PC-9 (cell line): ENCODE results near the gene UBE2L5. TPM values are rescaled to one million over a fixed set of nuclear protein-coding genes. Genes with fewer than 3 reads are reported as not detected.
"Not testable (repeated sequence)": the region's sequence is repeated elsewhere in the genome, so short reads cannot be mapped to it uniquely, and the experiment has no call there.

Experiments
- BruUV-seq: library from RNA; stranded (reverse); fragments of 400-500 nt; replicated peaks from 2 replicates; lab custom pipeline; 2021; lab: Mats Ljungman, UMichigan
- CTCF ChIA-PET: fragments of 300-600 bp; sonication (Branson Sonifier 250); formaldehyde crosslinking; loops from one replicate; lab custom pipeline; 2022; ENCODE audit warnings: antibody characterized with exemption; lab: Charles Lee
- POLR2A ChIA-PET: fragments of 300-600 bp; sonication (Branson Sonifier 250); formaldehyde crosslinking; loops from one replicate; lab custom pipeline; 2022; ENCODE audit warnings: antibody characterized with exemption; ENCODE audit not compliant: unreplicated experiment; lab: Charles Lee
- DNase-seq, 2 experiments: peaks; one replicate each; pipeline versions ENCODE4 v3.0.0 to v3.0.0-alpha.2; 2015 to 2022; ENCODE audit warnings: mixed read lengths in 1 of 2
- H2AFZ ChIP-seq: fragments of 200-600 bp; sonication (generic); 2 replicates; pipeline ENCODE4 v1.8.1; 2017; ENCODE audit warnings: antibody characterized with exemption
- H3F3A ChIP-seq: fragments of 200-600 bp; sonication (generic); 2 replicates; pipeline ENCODE4 v1.8.1; 2017; ENCODE audit warnings: antibody characterized with exemption, mild to moderate bottlenecking, low read depth; ENCODE audit not compliant: insufficient read depth
- H3K27ac ChIP-seq: fragments of 200-600 bp; sonication (generic); 2 replicates; pipeline ENCODE4 v1.6.1; 2016; ENCODE audit warnings: mixed run types
- H3K27me3 ChIP-seq: fragments of 200-600 bp; sonication (generic); 2 replicates; pipeline ENCODE4 v1.6.1; 2016; ENCODE audit warnings: low read depth, mixed run types; ENCODE audit not compliant: insufficient read depth
- H3K36me3 ChIP-seq: fragments of 200-600 bp; sonication (generic); 2 replicates; pipeline ENCODE4 v1.6.1; 2016; ENCODE audit warnings: low read depth, mixed run types
- H3K4me1 ChIP-seq: fragments of 200-600 bp; sonication (generic); replicated peaks from 2 replicates; pipeline ENCODE4 v1.6.1; 2016; ENCODE audit warnings: mixed run types; ENCODE audit not compliant: insufficient read depth
- H3K4me2 ChIP-seq: fragments of 200-600 bp; sonication (generic); 2 replicates; pipeline ENCODE4 v1.6.1; 2017; ENCODE audit warnings: mixed run types
- H3K4me3 ChIP-seq: fragments of 200-600 bp; sonication (generic); 2 replicates; pipeline ENCODE4 v1.6.1; 2016; ENCODE audit warnings: mixed run types
- H3K79me2 ChIP-seq: fragments of 200-600 bp; sonication (generic); 2 replicates; pipeline ENCODE4 v1.6.1; 2017; ENCODE audit warnings: low read depth, mixed run types
- H3K9me2 ChIP-seq: fragments of 200-600 bp; sonication (generic); 2 replicates; pipeline ENCODE4 v1.8.1; 2017; ENCODE audit warnings: mild to moderate bottlenecking; ENCODE audit not compliant: insufficient read depth
- H3K9me3 ChIP-seq: fragments of 200-600 bp; sonication (generic); 2 replicates; pipeline ENCODE4 v1.8.1; 2016; ENCODE audit warnings: low read depth; ENCODE audit not compliant: insufficient read depth
- H4K20me1 ChIP-seq: fragments of 200-600 bp; sonication (generic); 2 replicates; pipeline ENCODE4 v1.8.1; 2017; ENCODE audit not compliant: insufficient read depth
- EZH2 ChIP-seq: fragments of 200-600 bp; sonication (generic); IDR thresholded peaks from 2 replicates; pipeline ENCODE4 v1.8.0; 2017; ENCODE audit warnings: antibody characterized with exemption, low read depth
- intact Hi-C: fragments of 100-400 bp; cut with micrococcal nuclease; formaldehyde crosslinking; loops from one replicate; pipeline ENCODE4 v1.10.0; 2022; ENCODE audit not compliant: unreplicated experiment
- total RNA-seq: library from RNA; stranded (reverse); gene quantifications from 2 replicates; pipeline ENCODE4 v1.2.3, GENCODE V29; 2021
- TF ChIP-seq, protein P1 (sequence below): fragments of 200-600 bp; sonication (generic); conservative IDR thresholded peaks from 2 replicates; pipeline ENCODE4 v1.6.1; 2017; ENCODE audit warnings: mixed run types, antibody characterized with exemption, mild to moderate bottlenecking, moderate library complexity

UBE2L5 gene
- total RNA-seq, 1 experiment from 2014 or later, result not detected

DNA sequence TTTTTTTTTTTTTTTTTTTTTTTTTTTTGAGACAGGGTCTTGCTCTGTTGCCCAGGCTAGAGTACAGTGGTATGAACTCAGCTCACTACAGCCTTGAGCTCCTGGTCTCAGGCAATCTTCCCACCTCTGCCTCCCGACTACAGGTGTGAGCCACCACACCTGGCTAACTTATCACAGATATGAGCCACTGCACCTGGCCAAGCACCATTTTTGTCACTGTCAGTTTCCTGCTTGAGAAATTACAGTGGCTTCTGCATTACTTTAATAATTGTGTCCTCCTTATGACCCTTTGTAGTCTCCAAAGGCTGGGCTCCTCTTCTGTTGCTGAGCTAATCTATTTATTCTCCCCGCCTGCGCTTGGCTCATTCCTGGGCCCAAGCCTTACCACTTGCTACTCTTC, 16.0 kb downstream of the UBE2L5 start:
- ChIA-PET POLR2A (interaction anchor here (0.6 kb wide), 1 partner anchor 179 kb away, joined by 33 read pairs; no protein-coding TSS in a partner anchor), CTCF (interaction anchor here (0.7 kb wide), 1 partner anchor 51 kb away, joined by 6 read pairs; no protein-coding TSS in a partner anchor)
- H3K79me2 ChIP-seq, result no peaks in the 10 kb centered on the region
- H3K27me3 ChIP-seq, result no peaks in the 10 kb centered on the region
- no peak for TF ChIP-seq EZH2
- TF ChIP-seq, protein P1, sequence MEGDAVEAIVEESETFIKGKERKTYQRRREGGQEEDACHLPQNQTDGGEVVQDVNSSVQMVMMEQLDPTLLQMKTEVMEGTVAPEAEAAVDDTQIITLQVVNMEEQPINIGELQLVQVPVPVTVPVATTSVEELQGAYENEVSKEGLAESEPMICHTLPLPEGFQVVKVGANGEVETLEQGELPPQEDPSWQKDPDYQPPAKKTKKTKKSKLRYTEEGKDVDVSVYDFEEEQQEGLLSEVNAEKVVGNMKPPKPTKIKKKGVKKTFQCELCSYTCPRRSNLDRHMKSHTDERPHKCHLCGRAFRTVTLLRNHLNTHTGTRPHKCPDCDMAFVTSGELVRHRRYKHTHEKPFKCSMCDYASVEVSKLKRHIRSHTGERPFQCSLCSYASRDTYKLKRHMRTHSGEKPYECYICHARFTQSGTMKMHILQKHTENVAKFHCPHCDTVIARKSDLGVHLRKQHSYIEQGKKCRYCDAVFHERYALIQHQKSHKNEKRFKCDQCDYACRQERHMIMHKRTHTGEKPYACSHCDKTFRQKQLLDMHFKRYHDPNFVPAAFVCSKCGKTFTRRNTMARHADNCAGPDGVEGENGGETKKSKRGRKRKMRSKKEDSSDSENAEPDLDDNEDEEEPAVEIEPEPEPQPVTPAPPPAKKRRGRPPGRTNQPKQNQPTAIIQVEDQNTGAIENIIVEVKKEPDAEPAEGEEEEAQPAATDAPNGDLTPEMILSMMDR, result no peak
- BruUV-seq, result no TSS peak
- no peak overlapping the region for H3K27ac ChIP-seq
- H3K9me2 ChIP-seq, result no peaks in the 10 kb centered on the region
- H2AFZ ChIP-seq, result no peak overlapping the region
- intact Hi-C loops, result no loop called here
- H3F3A ChIP-seq, result no peaks in the 10 kb centered on the region
- H3K9me3 ChIP-seq, result no peaks in the 10 kb centered on the region
- no peaks in the 10 kb centered on the region for H3K36me3 ChIP-seq
- H3K4me2 ChIP-seq, result no peak overlapping the region
- H3K4me1 ChIP-seq, result no peaks in the 10 kb centered on the region
- no peaks in the 10 kb centered on the region for H4K20me1 ChIP-seq
- DNase-seq, result no peak
- no peak overlapping the region for H3K4me3 ChIP-seq

DNA sequence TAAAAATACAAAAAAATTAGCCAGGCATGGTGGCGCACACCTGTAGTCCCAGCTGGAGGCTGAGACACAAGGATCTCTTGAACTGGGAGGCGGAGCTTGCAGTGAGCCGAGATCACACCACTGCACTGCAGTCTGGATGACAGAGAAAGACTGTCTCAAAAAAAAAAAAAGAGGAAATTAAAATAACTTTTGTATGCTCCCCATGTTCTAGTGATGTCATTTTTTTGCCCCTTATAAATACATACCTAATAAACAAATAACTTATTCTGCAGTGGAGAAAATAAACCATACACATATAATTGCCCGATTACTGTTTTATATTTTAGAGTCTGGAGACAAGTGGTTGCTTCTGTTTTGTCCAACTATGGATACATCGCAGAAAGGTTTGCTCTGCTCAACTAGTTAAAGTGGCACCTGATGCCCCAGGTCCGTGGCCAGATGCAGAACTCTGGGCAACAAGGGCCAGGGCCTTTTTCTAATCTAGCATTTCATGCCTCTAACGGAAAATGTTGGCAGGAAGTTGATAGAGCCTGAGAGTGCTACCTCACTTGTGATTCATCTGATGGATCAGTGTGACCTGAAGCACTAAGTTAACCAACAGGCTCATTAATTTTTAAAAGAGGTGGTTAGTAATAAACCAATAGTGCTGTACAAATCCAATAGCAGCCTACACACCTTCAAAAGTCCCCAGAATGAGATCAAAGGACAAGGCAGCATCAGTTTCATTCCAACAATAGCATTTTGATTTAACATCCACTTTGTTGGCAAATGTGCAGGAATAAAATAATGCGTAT, 18.8 kb downstream of the UBE2L5 start:
- CTCF ChIA-PET, result no interaction called here
- Histone ChIP-seq H3K4me2 (no peak overlapping the region), H3K27me3 (no peaks in the 10 kb centered on the region), H3K4me3 (no peak overlapping the region), H4K20me1 (no peaks in the 10 kb centered on the region), H2AFZ (no peak overlapping the region), H3K4me1 (no peaks in the 10 kb centered on the region), H3K36me3 (no peaks in the 10 kb centered on the region), H3K9me3 (no peaks in the 10 kb centered on the region), H3K27ac (no peak overlapping the region), H3K9me2 (no peaks in the 10 kb centered on the region), H3K79me2 (no peaks in the 10 kb centered on the region), H3F3A (no peaks in the 10 kb centered on the region)
- TF ChIP-seq EZH2, result no peak
- TF ChIP-seq, protein P1, result no peak
- intact Hi-C loops, result no loop called here
- DNase-seq, result no peak
- BruUV-seq, result no TSS peak
- POLR2A ChIA-PET, result interaction anchor here (0.7 kb wide), 1 partner anchor 170 kb away, joined by 4 read pairs; no protein-coding TSS in a partner anchor

DNA sequence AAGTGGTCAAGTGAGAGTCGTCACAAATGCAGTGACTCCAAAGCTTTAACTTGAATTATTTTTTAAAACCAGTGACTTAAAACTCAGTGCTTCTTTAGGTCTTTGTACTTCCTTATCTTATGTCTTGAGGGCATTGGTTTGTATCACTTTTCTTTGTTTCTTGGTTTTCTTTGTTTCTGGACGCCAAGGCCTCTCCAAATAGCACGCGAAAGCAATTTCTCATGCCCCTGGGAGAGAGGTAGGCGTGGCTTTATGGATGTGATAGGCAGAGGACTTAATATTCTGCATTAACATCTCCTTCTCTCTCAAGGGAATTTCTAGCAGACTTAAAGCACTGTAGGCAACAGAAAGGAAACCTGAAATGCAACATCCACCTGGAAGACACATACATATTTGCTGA, 20.6 kb downstream of the UBE2L5 start:
- POLR2A ChIA-PET, result no interaction called here
- BruUV-seq, result no TSS peak

DNA sequence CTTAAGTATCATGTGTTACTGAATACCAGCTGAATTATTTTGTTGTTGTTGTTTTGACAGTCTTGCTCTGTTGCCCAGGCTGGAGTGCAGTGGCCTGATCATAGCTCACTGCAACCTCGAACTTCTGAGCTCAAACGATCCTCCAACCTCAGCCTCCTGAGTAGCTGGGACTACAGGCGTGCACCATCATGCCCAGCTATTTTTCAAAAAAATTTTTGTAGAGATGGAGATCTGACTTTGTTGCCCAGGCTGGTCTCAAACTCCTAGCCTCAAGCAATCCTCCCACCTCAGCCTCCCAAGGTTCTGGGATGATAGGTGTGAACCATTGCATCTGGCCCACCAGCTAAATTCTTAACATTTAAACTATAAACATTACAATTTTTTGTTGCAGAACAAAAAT, 21.2 kb downstream of the UBE2L5 start:
- H3K36me3 ChIP-seq, H3F3A ChIP-seq, H3K27me3 ChIP-seq, H3K27ac ChIP-seq, H3K9me3 ChIP-seq, CTCF ChIA-PET, POLR2A ChIA-PET, DNase-seq, H3K4me1 ChIP-seq, H3K4me2 ChIP-seq, H3K4me3 ChIP-seq, H4K20me1 ChIP-seq, BruUV-seq, H3K9me2 ChIP-seq, intact Hi-C loops, H2AFZ ChIP-seq, H3K79me2 ChIP-seq: not testable (repeated sequence)

More for the DNA sequence above, 20.6 kb downstream of the UBE2L5 start:
- H3K9me3 ChIP-seq, result no peaks in the 10 kb centered on the region
- H3K79me2 ChIP-seq, result no peaks in the 10 kb centered on the region
- H3K4me1 ChIP-seq, result no peaks in the 10 kb centered on the region
- H3K4me2 ChIP-seq, result no peak overlapping the region
- H2AFZ ChIP-seq, result no peak overlapping the region
- intact Hi-C loops, result no loop called here
- TF ChIP-seq EZH2, result no peak
- TF ChIP-seq, protein P1, result no peak
- H4K20me1 ChIP-seq, result no peaks in the 10 kb centered on the region
- CTCF ChIA-PET, result no interaction called here
- H3F3A ChIP-seq, result no peaks in the 10 kb centered on the region
- H3K36me3 ChIP-seq, result no peaks in the 10 kb centered on the region
- no peak overlapping the region for H3K27ac ChIP-seq
- no peaks in the 10 kb centered on the region for H3K9me2 ChIP-seq
- H3K4me3 ChIP-seq, result no peak overlapping the region
- no peak for DNase-seq
- no peaks in the 10 kb centered on the region for H3K27me3 ChIP-seq
